H1 (cell line): ENCODE data around the gene TUT4. TPM values are rescaled to one million over a fixed set of nuclear protein-coding genes. Genes with fewer than 3 reads are reported as not detected.

Experiments used
- CTCF ChIA-PET: fragments of 300-600 bp; sonication (Branson Sonifier 250); formaldehyde crosslinking; loops from one replicate; lab custom pipeline; 2021; ENCODE audit not compliant: partially characterized antibody; lab: Charles Lee
- POLR2A ChIA-PET: fragments of 300-600 bp; sonication (Branson Sonifier 250); formaldehyde crosslinking; loops from one replicate; lab custom pipeline; 2021; ENCODE audit warnings: inconsistent platforms; ENCODE audit not compliant: partially characterized antibody; lab: Charles Lee
- DNase-seq, 2 experiments: peaks; one replicate each; pipeline versions ENCODE4 v3.0.0 to v3.0.0-alpha.2; 2010 to 2022; ENCODE audit warnings: low spot score in 2 of 2, low read depth in 1 of 2, mixed read lengths in 1 of 2
- FAIRE-seq: peaks from 2 replicates; lab custom pipeline; 2011; peaks lifted over from hg19 to GRCh38; lab: Jason Lieb, UNC
- H2AFZ ChIP-seq: 2 replicates; pipeline ENCODE4 v1.8.1; 2012; ENCODE audit warnings: low read length, inconsistent platforms
- H2AK5ac ChIP-seq: 2 replicates; pipeline ENCODE4 v1.6.1; 2013; ENCODE audit warnings: low read depth, low read length
- H2BK120ac ChIP-seq: replicated peaks from 2 replicates; pipeline ENCODE3; 2013; ENCODE audit warnings: low read depth, low read length, inconsistent platforms
- H2BK12ac ChIP-seq: 2 replicates; pipeline ENCODE4 v1.6.1; 2013; ENCODE audit warnings: low read depth, low read length
- H2BK15ac ChIP-seq: 2 replicates; pipeline ENCODE4 v1.6.1; 2013; ENCODE audit warnings: low read length
- H2BK20ac ChIP-seq: 2 replicates; pipeline ENCODE4 v1.6.1; 2013; ENCODE audit warnings: low read length
- H2BK5ac ChIP-seq: 2 replicates; pipeline ENCODE4 v1.6.1; 2013; ENCODE audit warnings: low read depth, low read length
- H3K14ac ChIP-seq: 2 replicates; pipeline ENCODE4 v1.6.1; 2013; ENCODE audit warnings: inconsistent platforms; ENCODE audit not compliant: insufficient read length
- H3K18ac ChIP-seq: 2 replicates; pipeline ENCODE4 v1.6.1; 2013; ENCODE audit warnings: low read length; ENCODE audit errors: extremely low read depth
- H3K23ac ChIP-seq: 2 replicates; pipeline ENCODE4 v1.6.1; 2013; ENCODE audit warnings: inconsistent platforms; ENCODE audit not compliant: insufficient read length
- H3K23me2 ChIP-seq: 2 replicates; pipeline ENCODE4 v1.6.1; 2013; ENCODE audit warnings: low read depth, low read length
- H3K27ac ChIP-seq: 2 replicates; pipeline ENCODE4 v1.6.1; 2011; ENCODE audit warnings: low read depth, low read length, inconsistent platforms
- H3K27me3 ChIP-seq, 4 experiments: replicated peaks in 1 of 4; 1 replicate in 1 of 4; 2 replicates in 3 of 4; pipeline versions ENCODE4 v1.6.1 to v1.8.1; 2011 to 2013; ENCODE audit warnings: low read length in 3 of 4, mild to moderate bottlenecking in 3 of 4, inconsistent platforms in 2 of 4, mixed read lengths in 2 of 4, moderate library complexity in 1 of 4; ENCODE audit not compliant: control insufficient read depth in 3 of 4, insufficient read depth in 3 of 4; ENCODE audit errors: extremely low read depth in 1 of 4
- H3K36me3 ChIP-seq, 4 experiments: 2 replicates each; pipeline versions ENCODE4 v1.6.1 to v1.8.1; 2011 to 2013; ENCODE audit warnings: mild to moderate bottlenecking in 4 of 4, low read length in 3 of 4, moderate library complexity in 2 of 4, control low read depth in 1 of 4, inconsistent platforms in 1 of 4; ENCODE audit not compliant: insufficient read depth in 4 of 4, control insufficient read depth in 2 of 4
- H3K4ac ChIP-seq: replicated peaks from 2 replicates; pipeline ENCODE3; 2013; ENCODE audit warnings: low read length, low read depth, mixed read lengths, inconsistent platforms; ENCODE audit not compliant: insufficient read length
- H3K4me1 ChIP-seq, 4 experiments: replicated peaks in 1 of 4; 1 replicate in 1 of 4; 2 replicates in 3 of 4; pipeline versions ENCODE4 v1.6.1 to v1.8.1; 2011 to 2013; ENCODE audit warnings: low read length in 3 of 4, inconsistent platforms in 2 of 4, mixed read lengths in 1 of 4; ENCODE audit not compliant: insufficient read depth in 4 of 4, control insufficient read depth in 3 of 4
- H3K4me2 ChIP-seq, 2 experiments: 2 replicates each; pipeline versions ENCODE4 v1.6.1 to v1.8.1; 2011 to 2013; ENCODE audit warnings: low read depth in 2 of 2, low read length in 2 of 2, control low read depth in 1 of 2, inconsistent platforms in 1 of 2, mild to moderate bottlenecking in 1 of 2; ENCODE audit not compliant: insufficient read depth in 1 of 2
- H3K4me3 ChIP-seq, 4 experiments: fragments of 200-600, 300-600 bp in 1 of 4; sonication (generic), shearing (Covaris generic), sonication (Bioruptor Twin) in 1 of 4; 2 replicates each; pipeline versions ENCODE4 v1.5.1 to v1.8.1; 2011 to 2016; ENCODE audit warnings: low read length in 4 of 4, low read depth in 3 of 4, control low read depth in 2 of 4, inconsistent platforms in 2 of 4, mild to moderate bottlenecking in 2 of 4, mixed read lengths in 1 of 4, moderate library complexity in 1 of 4; ENCODE audit not compliant: insufficient read depth in 2 of 4; ENCODE audit errors: extremely low read depth in 1 of 4
- H3K56ac ChIP-seq: replicated peaks from 2 replicates; pipeline ENCODE3; 2013; ENCODE audit warnings: low read depth, mild to moderate bottlenecking, mixed read lengths, low read length, inconsistent platforms; ENCODE audit not compliant: insufficient read length
- H3K79me1 ChIP-seq: 2 replicates; pipeline ENCODE4 v1.6.1; 2013; ENCODE audit warnings: low read depth, low read length, control low read depth
- H3K79me2 ChIP-seq, 2 experiments: 2 replicates each; pipeline versions ENCODE4 v1.6.1 to v1.8.1; 2012 to 2013; ENCODE audit warnings: low read length in 2 of 2, mild to moderate bottlenecking in 2 of 2, inconsistent platforms in 1 of 2; ENCODE audit not compliant: insufficient read depth in 2 of 2, control insufficient read depth in 1 of 2
- H3K9ac ChIP-seq, 4 experiments: replicated peaks in 1 of 4; 1 replicate in 1 of 4; 2 replicates in 3 of 4; pipeline versions ENCODE4 v1.6.1 to v1.8.1; 2011 to 2013; ENCODE audit warnings: low read depth in 3 of 4, low read length in 3 of 4, control low read depth in 2 of 4, mild to moderate bottlenecking in 2 of 4, moderate library complexity in 2 of 4, inconsistent platforms in 1 of 4; ENCODE audit errors: extremely low read depth in 1 of 4
- H3K9me3 ChIP-seq, 2 experiments: 2 replicates each; pipeline versions ENCODE4 v1.6.1 to v1.8.1; 2012 to 2013; ENCODE audit warnings: mild to moderate bottlenecking in 2 of 2, moderate library complexity in 2 of 2, control low read depth in 1 of 2, inconsistent platforms in 1 of 2, low read depth in 1 of 2, low read length in 1 of 2, mixed read lengths in 1 of 2; ENCODE audit not compliant: insufficient read depth in 2 of 2
- H4K20me1 ChIP-seq, 2 experiments: replicated peaks in 1 of 2; 2 replicates each; pipeline versions ENCODE3 to v1.8.1; 2011 to 2013; ENCODE audit warnings: inconsistent platforms in 2 of 2, low read length in 2 of 2, mild to moderate bottlenecking in 1 of 2; ENCODE audit not compliant: insufficient read depth in 2 of 2, control insufficient read depth in 1 of 2
- H4K5ac ChIP-seq: 2 replicates; pipeline ENCODE4 v1.6.1; 2013; ENCODE audit warnings: low read length, low read depth, mixed read lengths, inconsistent platforms; ENCODE audit not compliant: insufficient read length
- H4K8ac ChIP-seq: 2 replicates; pipeline ENCODE4 v1.8.0; 2013; ENCODE audit warnings: mild to moderate bottlenecking, moderate library complexity, low read length, inconsistent platforms; ENCODE audit not compliant: insufficient read depth; ENCODE audit errors: extremely low read depth
- H4K91ac ChIP-seq: replicated peaks from 2 replicates; pipeline ENCODE3; 2013; ENCODE audit warnings: low read length, mixed read lengths, inconsistent platforms; ENCODE audit not compliant: insufficient read length
- CBX5 ChIP-seq: fragments of 300-800, 300-1000 bp; sonication (generic); IDR thresholded peaks from 2 replicates; pipeline ENCODE4 v1.7.1; 2016; ENCODE audit warnings: antibody characterized with exemption, low read length, low read depth
- CEBPB ChIP-seq: IDR thresholded peaks from 2 replicates; pipeline ENCODE4 v1.6.1; 2012; ENCODE audit warnings: low read depth, low read length
- EZH2 ChIP-seq: fragments of 200-600 bp; sonication (generic); IDR thresholded peaks from 2 replicates; pipeline ENCODE4 v1.7.1; 2012; ENCODE audit warnings: low read depth, mild to moderate bottlenecking, moderate library complexity, low read length, inconsistent platforms; ENCODE audit not compliant: severe bottlenecking
- JUND ChIP-seq: IDR thresholded peaks from 2 replicates; pipeline ENCODE4 v1.6.1; 2011; ENCODE audit warnings: mild to moderate bottlenecking, improper control_type of control experiment, low read length
- NANOG ChIP-seq: IDR thresholded peaks from 2 replicates; pipeline ENCODE4 v1.6.1; 2011; ENCODE audit warnings: low read length, low read depth, mild to moderate bottlenecking, inconsistent platforms; ENCODE audit not compliant: insufficient read depth, poor library complexity, severe bottlenecking
- POLR2AphosphoS5 ChIP-seq: IDR thresholded peaks from 2 replicates; pipeline ENCODE4 v1.6.1; 2011; ENCODE audit warnings: low read depth, low read length
- RAD21 ChIP-seq, 2 experiments: IDR thresholded peaks in 1 of 2; conservative IDR thresholded peaks in 1 of 2; 2 replicates each; pipeline ENCODE4 v1.6.1; 2011; ENCODE audit warnings: low read depth in 2 of 2, low read length in 2 of 2, improper control_type of control experiment in 1 of 2, inconsistent platforms in 1 of 2, mild to moderate bottlenecking in 1 of 2, moderate library complexity in 1 of 2
- RBBP5 ChIP-seq: IDR thresholded peaks from 2 replicates; pipeline ENCODE4 v1.7.1; 2012; ENCODE audit warnings: low read depth, mild to moderate bottlenecking, inconsistent platforms, low read length, moderate library complexity, borderline replicate concordance
- SAP30 ChIP-seq: fragments of 300-600 bp; sonication (generic); IDR thresholded peaks from 2 replicates; pipeline ENCODE4 v1.7.1; 2012; ENCODE audit warnings: low read length, moderate library complexity, mild to moderate bottlenecking, inconsistent platforms; ENCODE audit not compliant: insufficient read depth, insufficient replicate concordance
- WGBS, 2 experiments: shearing (Covaris generic) in 1 of 2; methylation state at CpG; one replicate each; pipeline versions ENCODE4 v1.1.6 to v1.1.7; 2013 to 2015; ENCODE audit warnings: low lambda C conversion rate in 2 of 2, mixed read lengths in 2 of 2, inconsistent platforms in 1 of 2, low coverage in 1 of 2, missing lambda C conversion rate in 1 of 2; ENCODE audit not compliant: insufficient replicate concordance in 2 of 2, insufficient coverage in 1 of 2, insufficient read length in 1 of 2; ENCODE audit errors: extremely low coverage in 1 of 2, missing lambda C conversion rate in 1 of 2; 5-methylcytosine and 5-hydroxymethylcytosine counted together
- polyA plus RNA-seq, 7 experiments: library from polyadenylated mRNA; depleted of rRNA in 3 of 7; stranded (reverse) in 5 of 7; unstranded in 2 of 7; fragments of >200 nt in 5 of 7; fragments of 200-250 nt in 2 of 7; gene quantifications; 1 replicate in 5 of 7; 2 replicates in 1 of 7; 4 replicates in 1 of 7; pipeline versions ENCODE4 v1.2.1 to v1.2.3, GENCODE V29; 2011 to 2013; ENCODE audit warnings: missing spikeins in 2 of 7, mixed read lengths in 2 of 7
- total RNA-seq: library from RNA; stranded (reverse); fragmentation: NEBNext Ultra II Directional; extraction: Animal tissue kit (Norgen Biotek cat#: 25700); gene quantifications from 2 replicates; pipeline ENCODE4 v1.2.1, GENCODE V29; 2021

The TUT4 gene
- total and polyA plus RNA-seq, 2 of the 8 experiments (the other 6 are each of a cell fraction or from before 2014, with no cell fraction given): 54.5 to 63.3 TPM

DNA sequence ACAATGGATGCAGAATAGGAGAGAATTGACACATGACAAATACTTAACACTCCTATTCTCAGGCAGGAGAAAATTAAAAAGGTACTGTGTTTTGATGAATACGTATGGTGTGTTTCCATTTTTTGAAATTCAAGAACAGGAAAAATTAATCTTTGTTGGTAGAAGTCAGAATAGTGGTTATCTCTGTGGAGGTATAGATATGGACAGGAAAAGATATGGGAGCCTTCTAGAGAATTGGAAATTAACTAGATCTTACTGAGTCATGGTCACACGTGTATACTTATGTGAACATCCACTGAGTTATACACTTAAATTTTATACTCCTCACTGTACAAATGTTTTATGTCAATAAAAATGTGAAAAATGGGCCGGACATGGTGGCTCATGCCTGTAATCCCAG, 9.9 kb upstream of the TUT4 start:
- no peak overlapping the region for H3K4me2 ChIP-seq
- no peaks in the 10 kb centered on the region; the same call in 1 of the 2 replicates for H3K23me2 ChIP-seq
- H2BK20ac ChIP-seq: no peak overlapping the region
- DNase-seq: no peak
- no peak overlapping the region for H3K27ac ChIP-seq
- no peak overlapping the region for H3K14ac ChIP-seq
- no peak overlapping the region for H3K4me3 ChIP-seq
- H3K27me3 ChIP-seq: no peaks in the 10 kb centered on the region
- CTCF ChIA-PET: no interaction called here
- H4K5ac ChIP-seq: no peak overlapping the region
- H3K9me3 ChIP-seq: no peaks in the 10 kb centered on the region
- H3K4me1 ChIP-seq: 0 out of 7 replicates have a peak, but pooled peaks cover 0 to under 1% (median 0%) of the 10 kb centered on the region in 4 experiments
- H2BK5ac ChIP-seq: no peak overlapping the region
- no peak overlapping the region for H4K8ac ChIP-seq
- H2AFZ ChIP-seq: no peak overlapping the region
- no peak overlapping the region for H3K9ac ChIP-seq
- H3K4ac ChIP-seq: no peak overlapping the region
- H2BK15ac ChIP-seq: no peak overlapping the region
- no peak for TF ChIP-seq CEBPB
- no peak for TF ChIP-seq NANOG
- TF ChIP-seq RAD21 (IDR thresholded peaks at IDR 0.05 in 1 of 2, conservative IDR thresholded peaks at IDR 0.05 in 1 of 2; ENCODE audit: low read depth in 2 of 2, low read length in 2 of 2): no peak
- TF ChIP-seq SAP30: no peak
- no peak for TF ChIP-seq RBBP5
- no peak for TF ChIP-seq EZH2
- no peak for TF ChIP-seq POLR2AphosphoS5
- TF ChIP-seq JUND: no peak
- no peak for TF ChIP-seq CBX5
- no peak overlapping the region for H2AK5ac ChIP-seq
- no peak overlapping the region for H3K23ac ChIP-seq
- H3K56ac ChIP-seq: no peak overlapping the region
- no peak overlapping the region for H2BK120ac ChIP-seq
- H3K18ac ChIP-seq: no peak overlapping the region
- POLR2A ChIA-PET: no interaction called here
- no peaks in the 10 kb centered on the region for H4K20me1 ChIP-seq
- H3K79me1 ChIP-seq: no peaks in the 10 kb centered on the region
- H4K91ac ChIP-seq: no peak overlapping the region
- no peak overlapping the region for H2BK12ac ChIP-seq
- H3K79me2 ChIP-seq: no peaks in the 10 kb centered on the region
- FAIRE-seq: no peak
- 91% methylated on average over 3 of the region's 3 CpGs; no CpG with 5 or more reads in 1 of the 2 experiments for WGBS, 2 experiments
- H3K36me3 ChIP-seq: no peaks in the 10 kb centered on the region
